Upper lobe of left lung (tissue), 6 donors: Measurements from ENCODE around the gene PARP2. TPM values are rescaled to one million over a fixed set of nuclear protein-coding genes. Genes with fewer than 3 reads are reported as not detected.

Source experiments
- ATAC-seq, 2 donors: fragments of 200-7000 bp; cut with Tn5 transposase; one replicate each; pipeline ENCODE4 v1.9.1; 2022; ENCODE audit warnings: mild to moderate bottlenecking in 2 of 2, moderate library complexity in 2 of 2; ENCODE audit not compliant: low FRiP score in 2 of 2
- DNase-seq, 2 donors: peaks; one replicate each; pipeline ENCODE4 v3.0.0-alpha.2; 2019 to 2020
- H3K27ac ChIP-seq, 4 donors: fragments of 200-600 bp; sonication (generic); one replicate each; pipeline ENCODE4 v1.5.1; 2016 to 2019
- H3K27me3 ChIP-seq, 4 donors: fragments of 200-600 bp; sonication (generic); one replicate each; pipeline ENCODE4 v1.5.1; 2017 to 2019
- H3K36me3 ChIP-seq, 4 donors: fragments of 200-600 bp; sonication (generic); one replicate each; pipeline ENCODE4 v1.5.1; 2016 to 2019
- H3K4me1 ChIP-seq, 4 donors: fragments of 200-600 bp; sonication (generic); one replicate each; pipeline ENCODE4 v1.5.1; 2018 to 2019
- H3K4me3 ChIP-seq, 4 donors: fragments of 200-600 bp; sonication (generic); one replicate each; pipeline ENCODE4 v1.5.1; 2017 to 2019; ENCODE audit warnings: mild to moderate bottlenecking in 2 of 4, moderate library complexity in 1 of 4
- H3K9me3 ChIP-seq, 4 donors: fragments of 200-600 bp; sonication (generic); one replicate each; pipeline ENCODE4 v1.5.1; 2018 to 2019
- CTCF ChIP-seq, 6 experiments: fragments of 450-650 bp in 4 of 6; fragments of 200-600 bp in 2 of 6; sonication (generic) in 2 of 6; IDR thresholded peaks; one replicate each; pipeline ENCODE4 v1.5.1; 2016 to 2019; ENCODE audit warnings: antibody characterized with exemption in 6 of 6
- EP300 ChIP-seq, 4 donors: sonication (generic); formaldehyde crosslinking; IDR thresholded peaks; one replicate each; pipeline ENCODE4 v1.5.1; 2017; ENCODE audit warnings: antibody characterized with exemption in 4 of 4, control low read depth in 2 of 4
- POLR2A ChIP-seq, 4 donors: fragments of 450-650 bp; IDR thresholded peaks; one replicate each; pipeline ENCODE4 v1.5.1; 2016 to 2017; ENCODE audit warnings: antibody characterized with exemption in 4 of 4, mild to moderate bottlenecking in 2 of 4
- POLR2AphosphoS5 ChIP-seq, 2 donors: sonication (generic); formaldehyde crosslinking; IDR thresholded peaks; one replicate each; pipeline ENCODE4 v1.5.1; 2017; ENCODE audit warnings: antibody characterized with exemption in 2 of 2
- WGBS, 2 donors: methylation state at CpG; one replicate each; pipeline ENCODE4 v1.1.5; 2017 to 2018; 5-methylcytosine and 5-hydroxymethylcytosine counted together
- total RNA-seq, 6 donors: library from RNA; depleted of rRNA in 4 of 6; stranded (reverse); fragments of >200 nt in 4 of 6; gene quantifications; one replicate each; pipeline versions ENCODE4 v1.1.0 to v1.2.1, GENCODE V29; 2016 to 2021
- donor health status: DM: no; HTN: no; CAD: no; lungs with moderate emphysema.
- donor health status: DM: no; HTN: yes; CAD: no; lungs with severe emphysema.

The PARP2 gene
- total RNA-seq = 10 to 100 TPM; 11.6 to 31.4 (median 17.6) TPM

GRCh38 chr14:20343092-20343861, at the start of gene PARP2:
TSS of gene PARP2 (plus strand) at chr14:20343635. CDS start at chr14:20343642, 7 bp downstream.
- Histone ChIP-seq H3K4me3 (peak within 1 kb of the TSS; percentile 50 to 74 (median 66)), H3K4me1 (peaks cover 6 to 18% (median 8%) of the 10 kb centered on the region in 4 donors), H3K27ac (peak within 1 kb of the TSS; percentile 86 to 92 (median 88)), H3K27me3 (no peaks in the 10 kb centered on the region), H3K9me3 (no peaks in the 10 kb centered on the region), H3K36me3 (peaks cover 0 to 21% (median 5%) of the 10 kb centered on the region in 4 donors)
- TF ChIP-seq POLR2A (IDR thresholded peaks at IDR 0.05) (peak; percentile 78 to 91 (median 88)), CTCF (IDR thresholded peaks at IDR 0.05) (peak in 1 of 6 experiments; percentile 23), EP300 (IDR thresholded peaks at IDR 0.05) (peak in 1 of 4 donors; percentile 82), POLR2AphosphoS5 (IDR thresholded peaks at IDR 0.05) (peak; percentile 96 to 99)
- ATAC-seq (peak; percentile 97 to 99), DNase-seq (peak; percentile 96 to 98)
- WGBS, 2 donors = 1% methylated on average over 30 to 50 of the region's 50 CpGs

DNA sequence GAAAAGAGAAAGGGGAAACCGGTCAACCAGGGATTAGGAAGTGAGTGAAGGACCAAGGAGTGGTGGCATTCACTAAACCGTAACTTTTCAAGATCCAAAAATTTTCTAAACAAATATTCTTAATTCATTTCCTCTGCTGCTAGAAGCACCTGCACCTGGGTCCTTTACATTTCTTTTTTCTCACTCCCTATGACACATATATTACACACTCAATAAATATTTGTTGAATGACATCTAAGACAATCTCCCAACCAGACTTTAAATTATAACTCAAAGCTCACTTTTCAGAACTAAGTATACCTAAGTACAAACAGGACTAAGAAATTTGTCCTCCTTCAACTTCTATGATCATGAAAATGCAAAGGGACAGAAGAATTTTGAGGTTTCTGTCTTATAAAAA, 48.8 kb upstream of the PARP2 start:
- TF ChIP-seq CTCF (IDR thresholded peaks at IDR 0.05) = no peak
- no peak for TF ChIP-seq POLR2A (IDR thresholded peaks at IDR 0.05)
- TF ChIP-seq POLR2AphosphoS5 (IDR thresholded peaks at IDR 0.05) = no peak
- no peak for TF ChIP-seq EP300 (IDR thresholded peaks at IDR 0.05)
- Histone ChIP-seq H3K9me3 (no peaks in the 10 kb centered on the region), H3K27me3 (no peaks in the 10 kb centered on the region), H3K4me1 (no peaks in the 10 kb centered on the region), H3K27ac (no peak overlapping the region), H3K36me3 (peaks cover 15 to 99% (median 59%) of the 10 kb centered on the region in 4 donors), H3K4me3 (no peak overlapping the region)
- WGBS, 2 donors = 82 to 95% methylated on average over 2 of the region's 2 CpGs
- DNase-seq (no peak), ATAC-seq (no peak)

DNA sequence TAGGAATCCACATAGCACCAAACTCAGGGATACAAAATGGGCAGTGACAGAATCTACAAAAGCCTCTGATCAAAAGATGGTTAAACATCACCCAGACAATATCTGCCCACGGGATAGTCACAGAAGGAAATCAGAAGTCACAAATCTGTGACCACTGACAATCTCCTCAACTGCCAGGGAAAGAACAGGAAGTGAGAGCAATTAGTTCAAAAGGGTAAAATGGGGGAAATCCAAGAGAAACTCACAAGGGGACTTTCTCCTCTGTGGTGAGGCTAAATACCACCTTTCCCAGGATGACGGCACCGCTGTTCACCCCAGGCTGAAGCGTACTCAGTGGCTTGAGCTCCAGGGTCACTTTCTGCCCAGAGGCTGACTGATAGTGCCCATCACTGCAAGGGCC, 48.4 kb upstream of the PARP2 start:
- ATAC-seq (no peak), DNase-seq (no peak)
- H3K4me3 ChIP-seq = no peak overlapping the region
- WGBS, 2 donors = 63 to 78% methylated on average over 4 of the region's 4 CpGs
- TF ChIP-seq POLR2A (IDR thresholded peaks at IDR 0.05) = no peak
- no peak for TF ChIP-seq CTCF (IDR thresholded peaks at IDR 0.05)
- no peak for TF ChIP-seq POLR2AphosphoS5 (IDR thresholded peaks at IDR 0.05)
- no peak for TF ChIP-seq EP300 (IDR thresholded peaks at IDR 0.05)
- no peak overlapping the region for H3K27ac ChIP-seq
- H3K9me3 ChIP-seq = no peaks in the 10 kb centered on the region
- H3K27me3 ChIP-seq = no peaks in the 10 kb centered on the region
- peaks cover 15 to 99% (median 58%) of the 10 kb centered on the region in 4 donors for H3K36me3 ChIP-seq
- no peaks in the 10 kb centered on the region for H3K4me1 ChIP-seq

DNA sequence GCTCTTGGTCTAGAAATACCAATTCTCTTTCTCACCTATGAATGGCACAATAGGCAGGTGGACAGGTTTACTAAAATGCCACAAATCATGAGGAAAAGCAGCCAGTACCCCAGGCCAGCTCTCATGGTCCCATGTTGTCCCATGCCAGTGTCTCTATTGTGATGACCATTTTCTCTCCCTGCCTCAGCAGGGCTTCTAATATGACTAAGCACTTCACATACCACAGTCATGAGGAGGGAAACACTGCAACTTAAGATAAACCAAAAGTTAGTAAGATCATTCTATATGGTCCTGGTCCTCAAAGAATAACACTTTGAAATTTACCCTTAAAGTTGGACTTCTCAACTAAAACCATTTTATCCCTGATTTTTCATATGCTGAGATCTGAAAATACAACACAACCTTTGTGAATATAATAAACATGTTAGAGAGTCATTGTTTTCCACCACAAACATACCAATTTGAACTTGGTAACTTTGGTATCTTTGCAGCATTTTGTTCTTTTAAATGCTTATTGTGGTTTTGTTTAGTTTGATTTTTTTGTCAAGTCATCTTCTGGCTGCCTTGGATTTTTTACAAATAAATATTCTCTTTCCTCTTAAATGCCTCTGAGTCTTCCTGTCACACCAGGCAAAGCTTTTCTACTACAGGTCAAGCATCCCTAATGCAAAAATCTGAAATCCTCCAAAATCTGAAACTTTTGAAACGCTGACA, 41.2 kb upstream of the PARP2 start:
- 61 to 93% methylated on average over 1 of the region's 1 CpG for WGBS, 2 donors
- ATAC-seq (no peak), DNase-seq (no peak)

More for the DNA sequence above, 41.2 kb upstream of the PARP2 start:
- peaks cover 10 to 19% (median 11%) of the 10 kb centered on the region in 4 donors for H3K4me1 ChIP-seq
- H3K4me3 ChIP-seq = no peak overlapping the region
- H3K9me3 ChIP-seq = no peaks in the 10 kb centered on the region
- TF ChIP-seq POLR2A (IDR thresholded peaks at IDR 0.05) (no peak), EP300 (IDR thresholded peaks at IDR 0.05) (no peak), CTCF (IDR thresholded peaks at IDR 0.05) (no peak), POLR2AphosphoS5 (IDR thresholded peaks at IDR 0.05) (no peak)
- no peak overlapping the region for H3K27ac ChIP-seq
- H3K27me3 ChIP-seq = no peaks in the 10 kb centered on the region
- peaks cover 4 to 47% (median 36%) of the 10 kb centered on the region in 4 donors for H3K36me3 ChIP-seq
